NCI-H1417 (cell line): Measurements from ENCODE around the gene CACNA1C.

Experiments
- DNase-seq, 3 experiments: peaks; one replicate each; lab custom pipeline; 2025; lab: John Stamatoyannopoulos, UW

Gene CACNA1C

DNA sequence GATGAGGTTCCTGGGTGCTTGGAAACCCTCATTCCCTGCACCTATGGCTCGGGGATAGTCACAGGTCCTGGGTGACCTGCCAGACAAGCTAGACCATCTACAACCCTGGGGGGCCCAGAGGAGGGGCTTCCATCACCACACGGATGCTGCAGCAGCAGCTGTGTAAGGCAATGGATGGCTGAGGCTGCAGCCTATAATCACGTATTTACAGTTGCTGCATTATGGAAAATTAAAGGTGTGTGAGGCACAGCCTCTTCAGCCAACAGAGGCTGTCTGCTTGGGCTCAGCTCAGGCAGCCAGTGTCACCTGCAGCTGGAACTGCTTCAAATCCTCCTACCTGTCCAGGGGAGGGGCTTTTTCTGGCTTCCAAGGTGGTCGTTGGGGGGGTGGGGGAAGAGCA, 268.1 kb downstream of the CACNA1C start:
- peak in 2 of 3 experiments; percentile 78 to 91 for DNase-seq

DNA sequence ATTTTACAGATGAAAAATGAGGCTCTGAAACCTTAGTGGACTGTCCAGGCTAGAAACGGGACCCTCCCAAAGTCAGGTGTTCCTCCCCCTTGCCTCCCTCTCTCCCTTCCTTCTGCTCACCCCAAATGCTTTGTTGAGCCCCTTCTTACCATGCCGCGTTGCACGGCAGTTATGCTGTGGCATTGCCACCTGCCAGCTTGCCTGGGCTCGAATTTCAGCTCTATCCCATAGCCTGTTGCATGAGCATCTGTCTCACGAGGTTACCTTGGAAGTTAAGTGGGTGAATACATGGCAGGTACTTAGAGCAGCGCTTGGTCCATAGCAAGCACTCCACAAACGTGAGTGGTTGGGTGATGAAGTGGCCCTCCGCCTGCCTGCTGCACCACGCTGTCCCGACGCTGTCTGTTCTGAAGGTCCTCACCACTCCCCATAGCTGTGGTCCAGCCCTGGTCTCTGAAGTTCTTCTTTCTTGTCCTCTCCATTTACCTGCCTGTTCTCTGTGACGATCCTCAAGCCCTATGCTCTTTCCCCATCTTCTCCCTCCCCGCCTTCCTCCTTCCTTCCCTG, 269.9 kb downstream of the CACNA1C start:
- DNase-seq, result peak; percentile 71 to 95 (median 93)

DNA sequence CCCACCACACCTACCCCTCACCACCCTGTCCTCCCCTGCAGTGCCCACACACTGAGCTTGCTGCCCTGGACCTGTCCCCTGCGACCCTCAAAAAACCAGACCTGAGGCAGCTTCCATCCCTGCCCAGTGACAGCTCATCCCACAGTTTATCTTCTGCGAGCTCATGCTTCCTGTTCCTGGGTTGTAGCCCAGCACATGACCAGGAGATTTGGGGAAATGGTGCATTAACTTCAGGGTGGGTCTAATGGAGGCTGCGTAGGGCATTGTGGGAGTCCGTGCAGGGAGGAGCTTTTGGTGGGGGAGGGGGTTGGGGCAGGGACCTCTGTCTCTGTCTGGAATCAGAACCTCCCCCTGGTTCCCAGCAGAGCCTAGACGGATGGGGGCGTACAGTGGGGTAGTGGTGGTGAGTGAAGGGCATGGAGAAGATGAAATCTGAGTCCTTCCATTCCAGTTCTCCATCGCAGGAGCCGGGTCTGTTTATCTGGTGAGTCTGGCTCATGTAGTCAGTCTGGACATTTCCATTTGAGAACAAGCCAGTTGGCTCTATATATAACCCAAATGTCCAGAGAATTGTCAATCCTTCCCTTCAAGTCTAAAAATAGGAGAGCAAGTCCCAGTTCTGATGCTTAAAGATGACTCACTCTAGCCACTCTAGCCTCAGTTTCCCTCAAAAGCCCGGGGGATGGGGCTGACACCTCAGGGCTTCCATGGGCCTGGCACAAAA, 270.9 kb downstream of the CACNA1C start:
- DNase-seq, result peak in 1 of 3 experiments; percentile 46

DNA sequence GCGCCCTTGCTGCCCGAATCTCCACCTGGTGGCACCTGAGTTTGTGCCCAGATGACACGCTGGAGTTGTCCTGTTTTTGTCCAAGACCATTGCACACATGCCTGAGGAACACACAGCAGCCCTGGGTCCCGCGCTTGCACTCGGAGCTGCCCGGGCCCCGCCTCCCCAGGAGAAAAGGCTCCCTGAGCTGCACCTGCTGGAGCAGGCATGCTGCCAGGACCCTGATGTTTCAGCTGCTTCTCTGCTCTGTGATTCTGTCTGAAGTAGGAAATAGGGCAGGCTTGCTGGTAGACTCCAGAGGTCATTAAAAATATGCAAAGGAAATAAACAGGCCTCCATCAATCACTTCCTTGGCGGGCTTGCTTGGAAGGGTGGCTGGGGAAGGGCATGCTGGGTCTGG, 271.6 kb downstream of the CACNA1C start:
- peak; percentile 87 to 97 (median 95) for DNase-seq

DNA sequence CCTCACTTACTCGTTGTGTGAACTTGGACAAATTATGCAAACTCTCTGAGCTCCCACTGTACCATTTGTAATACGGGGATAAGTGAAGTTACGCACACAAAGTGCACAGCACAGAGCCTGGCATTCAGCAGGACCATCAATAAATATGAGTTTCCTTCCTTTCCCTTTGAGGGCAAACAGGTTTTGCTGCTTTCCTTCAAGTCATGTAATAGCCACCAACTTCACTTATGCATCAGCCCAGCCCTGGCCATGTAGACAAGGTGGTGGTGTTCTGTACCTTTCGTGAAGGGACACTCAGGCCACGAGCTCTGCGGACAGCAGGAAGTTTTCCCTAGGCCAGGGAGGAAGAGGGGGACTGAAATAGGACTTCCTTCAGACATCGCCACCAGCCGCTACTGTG, 272.7 kb downstream of the CACNA1C start:
- DNase-seq, result peak in 1 of 3 experiments; percentile 42

DNA sequence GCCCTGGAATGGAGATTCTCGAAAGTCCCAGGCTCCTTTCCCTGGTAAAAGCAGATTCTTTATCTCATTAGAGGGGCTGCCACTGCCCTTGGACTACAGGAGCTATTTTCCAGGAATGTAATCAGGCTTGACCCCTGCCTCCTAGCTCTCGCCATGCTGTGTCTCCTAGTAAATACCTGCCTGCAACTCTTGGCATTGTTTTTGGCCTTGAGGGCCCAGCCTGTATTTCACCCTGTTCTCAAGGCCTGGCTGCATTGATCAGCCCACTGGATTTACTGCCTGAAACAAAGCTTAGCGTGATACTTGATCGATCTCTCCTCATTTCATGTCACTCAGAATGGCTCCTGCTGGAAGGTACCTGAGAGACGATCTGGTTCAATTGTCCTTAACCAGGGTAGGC, 273.7 kb downstream of the CACNA1C start:
- DNase-seq, result no peak

DNA sequence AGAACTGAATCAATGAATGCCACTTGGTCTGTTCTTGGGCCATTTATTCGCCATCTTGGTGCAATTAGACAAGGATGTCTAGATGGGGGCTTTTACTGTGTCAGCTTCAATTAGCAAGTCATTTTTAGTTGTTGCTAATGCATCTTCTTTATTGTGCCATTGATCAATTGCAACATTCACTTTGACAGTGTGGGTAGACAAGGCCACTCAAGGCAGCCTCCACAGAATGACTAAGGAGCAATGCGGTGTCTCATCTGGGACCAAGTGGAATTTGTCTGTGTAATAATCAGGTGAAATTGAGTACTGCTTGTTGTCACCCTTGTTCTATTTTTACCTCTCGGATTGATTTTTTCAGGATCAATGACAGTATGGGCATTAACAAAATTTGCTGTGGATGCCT, 275.9 kb downstream of the CACNA1C start:
- no peak for DNase-seq

DNA sequence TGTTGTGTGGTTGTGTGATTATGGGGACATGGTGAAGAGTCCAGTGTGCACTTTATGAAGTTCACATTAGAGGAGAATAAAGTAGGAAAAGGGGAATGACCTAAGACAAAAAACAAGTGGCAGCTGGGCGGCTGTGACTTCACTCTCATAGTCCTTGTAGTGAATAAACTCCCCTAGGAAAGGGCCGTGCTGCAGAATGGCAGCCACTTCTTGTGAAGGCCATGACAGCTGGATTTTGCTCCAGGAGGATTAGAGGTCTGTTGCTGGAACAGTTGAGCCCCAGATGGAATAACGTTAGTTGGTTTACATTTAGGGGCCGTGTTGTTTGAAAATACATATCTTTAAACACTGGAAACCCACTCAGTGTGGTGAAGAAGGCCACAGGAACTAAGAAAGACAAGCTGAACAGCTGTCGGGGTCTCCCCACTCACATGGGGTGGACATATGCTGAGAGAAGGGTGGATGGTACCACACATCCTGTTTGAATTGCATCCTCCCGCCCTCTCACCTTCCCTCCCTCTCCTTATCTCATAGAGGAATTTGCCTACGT, 276.9 kb downstream of the CACNA1C start:
- DNase-seq, result no peak

DNA sequence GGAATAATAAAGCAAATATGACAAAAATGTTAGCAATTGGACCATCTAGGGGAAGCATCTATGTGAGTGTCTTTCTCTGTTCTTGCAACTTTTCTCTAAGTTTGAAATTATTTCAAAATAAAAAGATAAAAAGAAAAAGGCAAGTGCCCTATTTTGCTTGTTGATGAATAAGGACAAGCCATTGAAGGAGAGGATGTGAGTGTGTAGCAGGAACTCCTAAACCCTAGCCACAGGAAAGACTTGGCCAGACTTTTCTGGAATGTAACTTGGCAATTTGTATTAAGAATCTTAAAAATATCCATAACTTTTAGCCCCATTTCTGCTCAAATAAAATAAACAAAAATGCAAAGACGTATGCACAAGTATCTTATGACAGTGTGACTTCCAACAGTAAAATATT, 279.4 kb downstream of the CACNA1C start:
- DNase-seq, result no peak

DNA sequence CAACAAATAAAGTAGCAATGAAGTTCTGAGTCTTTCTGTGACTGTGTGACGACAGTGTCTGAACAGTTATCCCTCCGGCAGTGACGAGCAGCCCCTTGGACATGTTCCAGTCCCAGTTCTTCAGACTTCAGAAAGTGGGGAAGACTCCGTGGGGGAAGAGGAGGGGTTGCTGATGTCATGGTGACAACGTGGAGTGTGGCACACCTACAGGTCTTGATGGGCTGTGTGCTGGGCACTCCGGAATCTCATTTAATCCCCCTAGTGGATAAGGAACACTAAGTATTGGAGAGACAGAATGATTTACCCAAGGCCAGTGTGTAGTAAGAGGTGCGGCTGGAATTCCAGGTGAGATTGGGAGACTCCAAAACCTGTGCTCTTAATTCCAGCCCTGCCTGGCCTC, 280.2 kb downstream of the CACNA1C start:
- DNase-seq, result no peak

DNA sequence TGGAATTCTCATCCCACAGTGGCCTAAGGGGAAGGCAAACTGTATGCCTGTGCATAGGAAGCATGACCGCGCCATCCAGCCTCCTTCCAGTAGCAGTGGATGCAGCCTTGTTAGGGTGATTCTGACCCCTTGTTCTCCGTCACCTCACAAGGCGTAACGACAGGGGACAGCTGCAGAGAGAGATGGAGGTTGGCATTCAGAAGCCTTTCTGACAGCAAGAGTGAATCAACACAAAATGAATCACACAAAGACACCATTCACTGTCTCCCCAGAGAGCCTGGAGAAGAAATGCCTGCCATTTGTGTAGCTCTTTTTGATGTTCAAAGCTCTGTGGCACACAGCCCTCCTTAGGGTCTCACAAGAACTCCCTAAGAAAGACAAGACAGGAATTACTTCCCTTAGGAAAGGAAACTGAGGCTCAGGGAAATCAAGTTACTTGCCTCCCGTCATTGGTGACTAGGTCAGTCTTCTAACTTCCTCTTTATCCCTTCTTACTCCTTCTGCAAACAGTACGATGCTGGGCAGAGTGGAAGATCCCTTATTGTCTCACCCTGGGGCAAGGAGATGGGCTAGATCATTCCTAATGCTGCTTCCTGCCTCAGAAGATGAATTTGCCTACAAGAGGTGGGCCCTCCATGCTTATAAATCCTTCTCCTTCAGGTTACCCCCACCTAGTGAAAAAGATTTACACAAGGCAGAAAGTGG, 280.9 kb downstream of the CACNA1C start:
- DNase-seq, result no peak

DNA sequence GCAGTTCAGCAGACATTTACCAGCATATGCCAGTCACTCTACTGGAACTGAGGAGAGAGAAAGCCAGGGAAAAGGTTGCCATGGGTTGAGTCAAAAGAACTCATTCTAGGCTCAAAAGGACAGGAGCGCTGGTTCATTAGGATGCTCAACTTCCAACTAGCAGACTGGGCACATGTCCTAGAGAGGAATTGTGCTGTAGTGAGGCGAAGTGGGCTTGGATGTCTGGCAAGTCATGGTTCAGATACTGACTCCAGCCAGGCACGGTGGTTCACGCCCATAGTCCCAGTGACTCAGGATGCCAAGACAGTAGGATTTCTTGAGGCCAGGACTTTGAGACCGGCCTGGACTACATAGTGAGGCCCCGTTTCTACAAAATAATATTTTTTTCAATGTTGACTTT, 281.5 kb downstream of the CACNA1C start:
- DNase-seq, result no peak

DNA sequence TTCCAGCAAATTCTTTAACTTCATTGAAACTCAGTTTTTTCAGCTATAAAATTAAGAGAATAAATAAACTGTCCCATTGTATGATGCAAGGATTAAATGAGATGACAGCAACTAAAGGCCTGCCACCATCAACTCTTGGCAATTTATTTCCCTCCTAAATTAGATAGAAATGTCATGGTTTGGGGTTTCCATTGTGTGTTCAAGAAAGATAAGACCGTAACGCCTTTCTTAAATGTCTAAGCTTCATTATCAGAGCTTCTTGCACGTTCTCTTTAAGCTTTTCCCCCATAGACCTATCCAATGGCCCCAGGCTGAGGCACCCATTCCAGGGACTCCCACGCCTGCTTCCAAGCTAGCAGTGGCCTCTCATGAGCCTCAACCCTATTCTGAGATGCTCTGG, 281.9 kb downstream of the CACNA1C start:
- DNase-seq, result no peak

DNA sequence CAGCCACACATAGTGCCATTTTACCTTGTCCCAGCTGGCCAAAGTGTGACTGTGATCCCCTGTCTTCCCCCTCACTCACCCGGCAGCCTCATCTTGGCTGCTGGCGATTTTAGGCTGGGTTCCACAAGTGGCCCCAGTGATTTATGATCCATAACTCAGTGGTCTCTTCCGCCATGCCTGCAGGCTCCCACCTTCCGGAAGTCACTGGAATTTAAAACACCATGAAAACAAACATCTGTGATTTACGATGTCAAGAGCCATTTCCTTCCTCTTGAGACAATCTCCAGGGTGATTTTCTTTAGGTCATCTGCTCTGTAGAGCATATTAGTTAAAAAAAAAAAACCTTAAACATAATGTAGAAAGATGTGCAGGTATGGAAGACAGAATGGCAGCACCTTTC, 282.3 kb downstream of the CACNA1C start:
- DNase-seq, result peak in 2 of 3 experiments; percentile 57 to 73

DNA sequence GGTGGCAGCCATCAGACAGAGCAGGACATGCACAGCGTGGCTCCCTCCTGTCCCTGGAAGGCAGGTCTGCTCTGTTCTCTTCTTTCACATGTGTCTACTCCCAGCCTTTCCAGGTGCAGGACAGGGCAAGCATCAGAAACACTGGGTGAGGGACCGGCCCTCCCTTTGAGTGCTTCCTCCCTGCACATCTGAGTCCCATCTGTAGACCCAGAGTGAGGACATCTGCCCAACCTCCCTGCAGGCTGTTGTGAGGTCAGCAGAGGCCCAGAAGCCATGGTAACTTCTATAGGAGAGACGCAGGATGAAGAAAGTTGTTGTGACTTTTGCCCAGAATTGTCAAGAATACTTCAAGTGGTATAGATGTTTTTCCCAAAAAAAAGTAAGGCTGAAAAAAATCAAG, 282.7 kb downstream of the CACNA1C start:
- DNase-seq, result no peak

DNA sequence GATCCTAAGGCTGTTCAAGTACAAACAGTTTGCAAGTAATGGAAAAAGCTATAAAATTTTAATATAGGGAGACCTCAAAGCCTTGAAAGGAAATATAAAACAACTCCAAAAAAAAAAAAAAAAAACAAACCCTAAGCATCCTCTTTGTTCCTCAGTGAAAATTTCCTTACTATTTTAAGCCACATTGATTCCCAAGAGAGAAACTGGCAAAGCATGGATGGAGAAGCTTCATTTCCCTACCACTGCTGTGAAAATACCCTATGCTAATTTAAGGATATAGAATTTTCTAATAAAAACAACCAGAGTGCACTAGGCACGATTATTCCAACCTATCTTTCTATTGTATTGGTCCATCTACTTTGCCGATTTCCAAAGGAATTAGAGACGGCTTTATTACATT, 283.1 kb downstream of the CACNA1C start:
- no peak for DNase-seq

DNA sequence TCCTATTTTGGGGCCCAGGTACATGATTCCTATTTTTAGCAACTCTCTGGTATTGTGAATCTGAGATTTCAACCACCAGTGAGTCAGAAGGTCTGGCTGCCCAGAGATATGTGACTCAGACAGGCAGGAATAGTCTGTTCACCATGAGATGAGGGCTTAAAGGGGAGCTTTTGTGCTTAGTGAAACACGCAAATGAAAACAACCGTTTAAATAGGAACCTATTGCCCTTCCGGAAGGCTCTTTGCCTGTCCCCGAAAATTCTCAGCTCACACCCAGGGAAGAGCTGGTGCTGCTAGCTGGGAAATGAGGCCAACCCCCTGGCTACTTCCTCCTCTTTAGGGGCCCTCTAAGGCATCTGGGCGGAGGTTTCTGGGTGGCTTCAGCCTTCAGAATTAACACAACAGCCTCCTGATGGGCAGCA, 283.6 kb downstream of the CACNA1C start:
- no peak for DNase-seq

DNA sequence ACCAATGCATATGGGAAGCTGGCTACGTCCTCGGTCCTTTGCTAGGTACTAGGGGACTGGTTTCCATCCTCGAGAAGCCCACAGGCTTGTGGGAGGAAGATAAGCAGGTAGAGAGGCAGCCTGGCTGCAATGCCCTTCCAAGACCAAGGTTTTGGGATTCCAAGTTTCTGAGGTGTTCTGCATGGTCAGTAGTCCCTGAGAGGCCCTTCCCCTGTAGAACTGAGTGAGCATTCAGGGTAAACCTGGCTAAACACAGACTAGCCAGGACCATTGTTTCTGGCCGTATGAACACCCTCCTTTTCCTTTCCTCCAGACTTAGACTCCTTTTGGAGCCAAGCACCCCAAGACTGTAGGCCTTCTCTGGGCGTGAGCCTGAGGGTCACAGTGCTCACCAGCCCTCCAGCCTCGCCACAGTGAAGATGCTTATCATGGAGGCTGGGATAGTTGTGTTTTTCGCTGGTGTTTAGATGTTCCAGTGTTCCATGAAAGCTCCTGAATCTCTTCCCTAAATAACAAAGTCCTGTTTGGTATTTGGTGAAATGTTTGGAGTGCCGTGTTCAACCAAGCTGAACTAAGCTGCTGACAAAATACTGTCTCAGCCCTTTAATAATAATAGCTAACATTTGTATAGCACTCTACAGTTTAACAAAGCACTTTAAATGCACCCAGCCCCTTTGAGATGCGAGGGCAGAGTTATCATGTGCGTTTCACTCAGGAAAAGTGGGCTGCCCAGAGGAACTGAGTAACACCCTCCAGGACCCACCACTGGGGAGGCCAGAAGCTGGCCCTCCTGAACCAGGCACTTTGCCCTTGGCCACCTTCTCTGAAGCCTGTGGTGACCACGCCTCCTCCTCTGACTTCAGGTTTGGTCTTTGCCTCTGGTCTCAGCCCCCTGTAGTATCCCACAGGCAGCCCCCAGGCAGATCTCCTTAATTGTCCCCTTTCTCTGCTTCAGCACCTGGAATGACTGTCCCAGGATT, 284.5 kb downstream of the CACNA1C start:
- DNase-seq, result no peak

DNA sequence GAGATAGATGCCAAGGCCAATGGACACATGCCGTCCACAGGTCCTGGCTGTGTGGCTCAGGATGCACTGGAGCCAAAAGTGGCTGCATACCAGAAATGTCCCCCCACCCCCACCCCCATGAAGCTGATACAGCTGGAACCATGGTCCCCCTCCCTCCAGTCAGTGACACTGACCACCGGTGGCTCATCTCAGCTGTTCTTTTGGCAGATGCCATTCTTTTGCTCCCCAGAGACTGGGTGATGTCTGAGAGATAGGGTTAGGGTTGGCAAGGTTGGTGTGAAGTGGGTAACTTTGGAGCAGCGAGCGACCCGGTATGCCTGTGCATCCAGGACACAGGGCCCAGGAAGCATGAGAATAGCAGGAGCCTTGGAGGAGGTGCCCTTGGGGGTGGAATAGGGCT, 285.6 kb downstream of the CACNA1C start:
- DNase-seq, result no peak

DNA sequence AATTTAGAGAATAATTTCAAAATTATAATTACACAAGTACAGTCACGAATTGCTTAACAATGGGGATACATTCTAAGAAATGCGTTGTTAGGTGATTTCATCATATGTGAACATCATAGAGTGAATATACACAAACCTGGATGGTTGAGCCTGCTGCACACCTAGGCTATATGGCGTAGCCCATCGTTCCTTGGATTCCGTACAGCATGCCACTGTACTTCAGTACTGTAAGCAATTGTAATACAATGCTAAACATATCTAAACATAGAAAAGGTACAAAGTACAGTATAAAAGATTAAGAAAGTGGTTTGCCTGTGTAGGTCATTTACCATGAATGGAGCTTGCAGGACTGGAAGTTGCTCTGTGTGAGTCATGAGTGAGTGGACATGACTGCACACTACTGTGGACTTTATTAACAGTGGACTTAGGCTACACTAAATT, 286.2 kb downstream of the CACNA1C start:
- DNase-seq, result no peak

DNA sequence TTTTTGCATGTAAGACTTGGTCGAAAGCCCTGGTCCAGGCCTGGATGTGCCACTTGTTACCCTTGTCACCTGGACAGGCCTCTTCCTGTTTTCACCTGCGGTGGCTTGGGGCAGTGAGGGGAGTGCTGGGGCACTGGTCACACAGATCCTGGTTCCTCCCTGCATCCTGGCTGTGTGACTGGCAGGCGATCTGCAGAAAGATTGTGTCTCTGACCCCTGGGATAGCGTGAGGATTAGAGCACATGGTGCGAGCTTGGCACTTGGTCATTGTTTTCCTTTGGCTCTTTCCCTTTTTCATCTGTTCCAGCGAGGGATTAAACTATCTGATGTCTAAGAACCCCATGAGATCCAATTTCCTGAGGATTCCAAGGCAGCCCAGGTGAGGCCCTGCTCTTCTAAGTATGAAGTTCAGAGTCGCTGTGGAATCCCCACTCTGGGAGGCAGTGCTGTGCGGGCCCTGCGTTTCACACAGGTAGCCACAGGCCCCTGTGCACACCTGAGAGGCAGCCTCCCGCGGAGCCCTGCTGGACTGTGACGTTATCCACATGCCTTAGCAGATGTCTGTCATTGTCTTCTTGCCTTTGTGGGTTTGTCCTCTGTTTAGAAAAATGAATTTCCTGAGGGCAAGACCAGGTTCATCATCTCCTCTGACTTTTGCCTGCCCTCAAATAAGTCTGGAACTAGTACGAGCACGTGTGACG, 288.4 kb downstream of the CACNA1C start:
- DNase-seq, result no peak
